OCI-LY3 (cell line): ENCODE results near the gene RPSA.

Experiments
- CTCF ChIP-seq: fragments of 200-600, 300-600 bp; sonication (generic); IDR thresholded peaks from 2 replicates; pipeline ENCODE4 v1.5.1; 2014; ENCODE audit warnings: antibody characterized with exemption, low read length, low read depth
- EZH2phosphoT487 ChIP-seq: fragments of 200-600 bp; shearing (Covaris generic); IDR thresholded peaks from 2 replicates; pipeline ENCODE4 v1.6.1; 2018; ENCODE audit warnings: antibody characterized with exemption, mixed run types, low read depth

DNA sequence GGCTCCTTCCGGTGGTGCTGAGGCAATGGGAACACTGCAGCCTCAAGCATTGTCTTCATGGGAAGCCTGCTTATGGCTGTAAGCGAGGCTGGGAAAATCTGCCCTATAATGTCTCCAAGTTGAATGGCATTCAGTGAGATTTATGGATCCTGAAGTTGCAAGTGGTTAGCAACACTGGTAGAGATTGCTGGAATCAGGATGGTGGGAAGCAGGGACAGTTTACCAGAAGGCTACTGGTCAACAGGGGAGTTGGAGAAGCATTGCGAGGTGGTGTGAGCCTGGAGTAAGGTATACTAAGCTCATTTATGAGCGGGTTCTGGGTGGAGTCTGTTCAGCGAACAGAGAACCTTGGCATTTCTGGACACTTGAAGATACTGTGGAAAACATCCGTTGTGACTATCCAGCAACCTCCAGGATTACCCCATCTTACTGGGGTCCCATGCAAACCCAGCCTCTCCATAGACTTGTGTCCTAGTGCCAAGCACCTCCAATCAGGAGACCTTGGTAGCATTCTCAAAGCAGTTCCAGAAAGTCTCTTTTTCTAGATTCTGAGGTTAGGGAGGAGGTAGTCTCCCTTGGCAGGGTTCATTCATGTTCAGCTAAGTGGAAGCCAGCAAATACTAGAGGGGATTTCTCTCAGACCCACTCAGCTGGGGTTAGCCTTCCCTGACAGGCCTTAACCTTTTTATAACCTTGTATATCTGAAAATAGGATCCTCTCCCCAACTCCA lies 7.3 kb downstream of the RPSA start:
- TF ChIP-seq CTCF (no peak), EZH2phosphoT487 (no peak)
